SK-N-SH (cell line): Measurements from ENCODE around the gene CLCA4.

Experiments
- FOXJ3 ChIP-seq: sonication (generic); formaldehyde crosslinking; IDR thresholded peaks from 2 replicates; pipeline ENCODE4 v1.5.1; 2020; ENCODE audit warnings: mild to moderate bottlenecking, missing genetic modification reagents
- GABPA ChIP-seq: IDR thresholded peaks from 2 replicates; pipeline ENCODE4 v1.4.0; 2012; ENCODE audit warnings: low read depth, mild to moderate bottlenecking
- GATA2 ChIP-seq: sonication (generic); formaldehyde crosslinking; IDR thresholded peaks from 2 replicates; pipeline ENCODE4 v1.5.0; 2020; ENCODE audit warnings: mild to moderate bottlenecking, missing genetic modification reagents
- JUND ChIP-seq: IDR thresholded peaks from 2 replicates; pipeline ENCODE4 v1.4.0; 2012
- NRF1 ChIP-seq: IDR thresholded peaks from 2 replicates; pipeline ENCODE4 v1.6.1; 2012; ENCODE audit warnings: low read depth, mild to moderate bottlenecking, low read length
- POLR2AphosphoS5 ChIP-seq: IDR thresholded peaks from 2 replicates; pipeline ENCODE4 v1.6.1; 2012; ENCODE audit warnings: low read depth, low read length
- RCOR1 ChIP-seq: fragments of 150-350 bp; IDR thresholded peaks from 2 replicates; pipeline ENCODE4 v1.6.1; 2017; ENCODE audit warnings: antibody characterized with exemption, low read length
- RXRA ChIP-seq: IDR thresholded peaks from 2 replicates; pipeline ENCODE4 v1.4.0; 2012; ENCODE audit warnings: low read depth, mild to moderate bottlenecking, borderline replicate concordance
- SMC3 ChIP-seq: IDR thresholded peaks from 2 replicates; pipeline ENCODE4 v1.6.1; 2012; ENCODE audit warnings: low read depth, low read length, improper control_type of control experiment
- TCF12 ChIP-seq: IDR thresholded peaks from 2 replicates; pipeline ENCODE4 v1.4.0; 2012
- ZBTB33 ChIP-seq: IDR thresholded peaks from 2 replicates; pipeline ENCODE4 v1.4.0; 2012; ENCODE audit warnings: low read depth, borderline replicate concordance
- TF ChIP-seq, protein P1 (sequence below): fragments of 200-600 bp; sonication (generic); IDR thresholded peaks from 2 replicates; pipeline ENCODE4 v1.6.1; 2017; ENCODE audit warnings: antibody characterized with exemption, mild to moderate bottlenecking, moderate library complexity

DNA sequence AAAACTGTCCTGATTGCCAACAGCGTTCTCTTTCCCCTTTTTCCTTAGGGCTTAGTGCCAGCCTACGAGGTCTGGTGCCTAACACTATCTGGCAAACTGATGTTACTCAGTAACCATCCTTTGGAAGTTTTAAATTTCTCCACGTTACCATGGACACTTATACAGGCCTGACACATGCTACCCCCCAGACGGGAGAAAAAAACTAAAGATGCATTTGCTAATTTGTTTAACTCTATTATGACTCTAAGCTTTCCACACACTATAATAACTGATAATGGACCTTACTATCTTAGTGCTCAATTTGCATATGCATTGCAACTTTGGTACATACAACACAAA is 41.3 kb upstream of the CLCA4 start:
- TF ChIP-seq, protein P1, sequence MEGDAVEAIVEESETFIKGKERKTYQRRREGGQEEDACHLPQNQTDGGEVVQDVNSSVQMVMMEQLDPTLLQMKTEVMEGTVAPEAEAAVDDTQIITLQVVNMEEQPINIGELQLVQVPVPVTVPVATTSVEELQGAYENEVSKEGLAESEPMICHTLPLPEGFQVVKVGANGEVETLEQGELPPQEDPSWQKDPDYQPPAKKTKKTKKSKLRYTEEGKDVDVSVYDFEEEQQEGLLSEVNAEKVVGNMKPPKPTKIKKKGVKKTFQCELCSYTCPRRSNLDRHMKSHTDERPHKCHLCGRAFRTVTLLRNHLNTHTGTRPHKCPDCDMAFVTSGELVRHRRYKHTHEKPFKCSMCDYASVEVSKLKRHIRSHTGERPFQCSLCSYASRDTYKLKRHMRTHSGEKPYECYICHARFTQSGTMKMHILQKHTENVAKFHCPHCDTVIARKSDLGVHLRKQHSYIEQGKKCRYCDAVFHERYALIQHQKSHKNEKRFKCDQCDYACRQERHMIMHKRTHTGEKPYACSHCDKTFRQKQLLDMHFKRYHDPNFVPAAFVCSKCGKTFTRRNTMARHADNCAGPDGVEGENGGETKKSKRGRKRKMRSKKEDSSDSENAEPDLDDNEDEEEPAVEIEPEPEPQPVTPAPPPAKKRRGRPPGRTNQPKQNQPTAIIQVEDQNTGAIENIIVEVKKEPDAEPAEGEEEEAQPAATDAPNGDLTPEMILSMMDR, result no peak
- TF ChIP-seq GATA2 (CRISPR knock-in tag) (no peak), GABPA (no peak), SMC3 (no peak), TCF12 (no peak), ZBTB33 (no peak), FOXJ3 (no peak), JUND (no peak), POLR2AphosphoS5 (no peak), NRF1 (no peak), RCOR1 (no peak), RXRA (no peak)
